ENCODE data around the gene PNCK. TPM values are rescaled to one million over a fixed set of nuclear protein-coding genes. Genes with fewer than 3 reads are reported as not detected.

PNCK gene
- total RNA-seq, 1 experiment from 2014 or later, result 26.8 TPM

DNA sequence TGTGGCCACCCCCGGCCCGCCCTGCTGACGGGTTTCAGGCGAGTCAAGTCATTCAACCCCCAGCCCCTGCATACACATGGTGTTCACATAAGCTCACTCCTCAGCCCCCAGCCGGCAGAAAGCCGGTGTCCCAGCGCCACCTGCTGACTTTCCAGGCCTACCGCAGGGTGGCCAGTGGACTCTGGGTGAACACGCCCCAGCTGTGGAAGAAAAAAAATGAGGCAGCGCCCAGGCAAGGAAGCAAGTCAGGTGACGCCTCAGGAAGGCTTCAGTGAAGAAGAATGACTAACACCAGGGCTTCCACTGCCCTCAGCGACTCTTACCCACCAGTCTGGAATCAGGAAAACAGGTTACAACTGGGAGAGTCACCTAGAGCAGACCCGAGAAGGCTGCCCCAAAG is 34.8 kb upstream of the PNCK start:
- Histone ChIP-seq H4K91ac (ENCODE audit: insufficient read length, low read depth, low read length) (no peak overlapping the region), H3K18ac (ENCODE audit: insufficient read length, low read depth, low read length) (no peak overlapping the region), H3K9me3 (ENCODE audit: control insufficient read depth, low read depth, low read length) (peaks cover 14% of the 10 kb centered on the region), H4K5ac (ENCODE audit: insufficient read length, low read depth, low read length) (no peak overlapping the region), H2BK120ac (ENCODE audit: low read depth, low read length, poor library complexity, severe bottlenecking) (no peak overlapping the region), H3K4me2 (ENCODE audit: insufficient read depth, insufficient read length, low read length) (no peak overlapping the region), H4K20me1 (ENCODE audit: control insufficient read depth, insufficient read depth, insufficient read length) (no peaks in the 10 kb centered on the region), H3K9ac (ENCODE audit: extremely low read depth, insufficient read length, low read length) (no peak overlapping the region), H2BK12ac (ENCODE audit: insufficient read length, low read depth, low read length) (no peak overlapping the region), H3K79me2 (ENCODE audit: insufficient read depth, low read length) (no peaks in the 10 kb centered on the region), H3K4ac (ENCODE audit: low read depth, low read length) (no peak overlapping the region), H3K4me1 (ENCODE audit: insufficient read depth, low read length) (no peaks in the 10 kb centered on the region), H3T11ph (ENCODE audit: low read length) (no peak overlapping the region), H3K27me3 (ENCODE audit: insufficient read depth, low read length) (no peaks in the 10 kb centered on the region), H3K56ac (ENCODE audit: insufficient read length, low read depth, low read length) (no peak overlapping the region), H3K79me1 (ENCODE audit: insufficient read depth, low read depth, low read length, poor library complexity, severe bottlenecking) (no peaks in the 10 kb centered on the region), H3K23ac (ENCODE audit: insufficient read length, low read depth, low read length) (no peak overlapping the region), H2AK5ac (ENCODE audit: insufficient read length, low read length) (no peak overlapping the region), H3K23me2 (ENCODE audit: insufficient read length, low read depth, low read length, poor library complexity, severe bottlenecking) (no peaks in the 10 kb centered on the region), H2BK5ac (ENCODE audit: insufficient read length, low read length) (no peak overlapping the region), H2BK20ac (ENCODE audit: low read depth, low read length, poor library complexity, severe bottlenecking) (no peak overlapping the region), H2AFZ (ENCODE audit: low read length) (no peak overlapping the region), H4K8ac (replicated peaks; ENCODE audit: insufficient read length, low read depth, low read length) (no peak overlapping the region), H3K27ac (ENCODE audit: insufficient read length, low read depth, low read length) (no peak overlapping the region), H3K14ac (ENCODE audit: insufficient read depth, low read length) (no peak overlapping the region), H2BK15ac (ENCODE audit: low read depth, low read length) (no peak overlapping the region)
- H3K9me3 Mint-ChIP-seq, result peaks cover 70 to 80% of the 10 kb centered on the region in 2 experiments
- DNase-seq, result peak; percentile 78
- H3K27ac Mint-ChIP-seq, result no peak overlapping the region
- H3K4me1 Mint-ChIP-seq, result peaks cover 3 to 6% of the 10 kb centered on the region in 2 experiments; a peak in 3 of 4 replicates
- no CpG with 5 or more reads among the region's 13 CpGs for WGBS (ENCODE audit: extremely low coverage, insufficient read length, low lambda C conversion rate)
- H3K27me3 Mint-ChIP-seq (ENCODE audit: low read depth), result no peaks in the 10 kb centered on the region
- no peak overlapping the region; a peak in 1 of 5 replicates for H3K4me3 Mint-ChIP-seq
- TF ChIP-seq CTCF (conservative IDR thresholded peaks at IDR 0.05), result peak; percentile 61
- peaks cover 32 to 70% (median 50%) of the 10 kb centered on the region in 3 experiments for H3K36me3 Mint-ChIP-seq (ENCODE audit: insufficient read depth in 1 of 3, low read depth in 3 of 3)
